Neural cell (in vitro differentiated cells): ENCODE measurements around the gene ADGRA1. TPM values are rescaled to one million over a fixed set of nuclear protein-coding genes. Genes with fewer than 3 reads are reported as not detected.

Source experiments
- H2AFZ ChIP-seq: fragments of 200-600, 300-800 bp; sonication (generic), shearing (Covaris generic); 2 replicates; pipeline ENCODE4 v1.6.0; 2014; ENCODE audit warnings: low read depth, mild to moderate bottlenecking, antibody characterized with exemption, low read length, moderate library complexity
- H3F3A ChIP-seq: fragments of 200-600 bp; shearing (Covaris generic); 2 replicates; pipeline ENCODE4 v1.6.1; 2016; ENCODE audit warnings: mild to moderate bottlenecking, moderate library complexity, mixed read lengths, antibody characterized with exemption, low read length; ENCODE audit not compliant: insufficient read depth, poor library complexity, severe bottlenecking
- H3K27ac ChIP-seq: fragments of 200-600, 300-800 bp; sonication (generic), shearing (Covaris generic); 2 replicates; pipeline ENCODE4 v1.5.1; 2014; ENCODE audit warnings: mild to moderate bottlenecking, low read length, moderate library complexity
- H3K27me3 ChIP-seq: fragments of 300-800, 200-600 bp; sonication (generic), shearing (Covaris generic); 2 replicates; pipeline ENCODE4 v1.6.0; 2014; ENCODE audit warnings: mild to moderate bottlenecking, low read depth, low read length, moderate library complexity; ENCODE audit not compliant: insufficient read depth
- H3K36me3 ChIP-seq: fragments of 300-800, 200-600 bp; sonication (generic), shearing (Covaris generic); 2 replicates; pipeline ENCODE4 v1.5.1; 2014; ENCODE audit warnings: mild to moderate bottlenecking, antibody characterized with exemption, low read length, moderate library complexity; ENCODE audit not compliant: insufficient read depth
- H3K4me2 ChIP-seq: fragments of 300-800, 200-600 bp; sonication (generic), shearing (Covaris generic); 2 replicates; pipeline ENCODE4 v1.6.0; 2014; ENCODE audit warnings: mild to moderate bottlenecking, low read length
- H3K4me3 ChIP-seq: fragments of 300-800, 200-600 bp; sonication (generic), shearing (Covaris generic); 2 replicates; pipeline ENCODE4 v1.5.1; 2014; ENCODE audit warnings: mild to moderate bottlenecking, low read length, moderate library complexity
- H3K79me2 ChIP-seq: fragments of 200-600 bp; shearing (Covaris generic); replicated peaks from 2 replicates; pipeline ENCODE4 v1.6.0; 2014; ENCODE audit warnings: mild to moderate bottlenecking, low read length, moderate library complexity; ENCODE audit not compliant: insufficient read depth
- H3K9ac ChIP-seq: fragments of 300-800, 200-600 bp; sonication (generic), shearing (Covaris generic); 2 replicates; pipeline ENCODE4 v1.6.1; 2016; ENCODE audit warnings: mild to moderate bottlenecking, low read length, mixed read lengths
- H3K9me2 ChIP-seq: fragments of 200-600 bp; shearing (Covaris generic); 2 replicates; pipeline ENCODE4 v1.6.1; 2016; ENCODE audit warnings: mild to moderate bottlenecking, low read length, mixed read lengths; ENCODE audit not compliant: insufficient read depth
- H3K9me3 ChIP-seq: fragments of 200-600, 300-800 bp; sonication (generic), shearing (Covaris generic); 2 replicates; pipeline ENCODE4 v1.6.1; 2016; ENCODE audit warnings: mild to moderate bottlenecking, mixed run types, low read length, moderate library complexity, mixed read lengths
- H4K20me1 ChIP-seq: fragments of 200-600 bp; shearing (Covaris generic); 2 replicates; pipeline ENCODE4 v1.6.1; 2016; ENCODE audit warnings: mild to moderate bottlenecking, mixed run types; ENCODE audit not compliant: insufficient read depth
- CTCF ChIP-seq: fragments of 450-650 bp; IDR thresholded peaks from 2 replicates; pipeline ENCODE4 v1.5.1; 2014; ENCODE audit warnings: antibody characterized with exemption, mild to moderate bottlenecking, moderate library complexity; ENCODE audit not compliant: poor library complexity, severe bottlenecking
- EP300 ChIP-seq: fragments of 450-650 bp; conservative IDR thresholded peaks from 2 replicates; pipeline ENCODE4 v1.6.1; 2014; ENCODE audit warnings: antibody characterized with exemption, mild to moderate bottlenecking, moderate library complexity; ENCODE audit not compliant: poor library complexity, severe bottlenecking
- EZH2 ChIP-seq: fragments of 200-600, 300-800 bp; shearing (Covaris generic), sonication (generic); IDR thresholded peaks from 2 replicates; pipeline ENCODE4 v1.6.1; 2014; ENCODE audit warnings: antibody characterized with exemption, low read length, borderline replicate concordance, mild to moderate bottlenecking; ENCODE audit not compliant: insufficient read depth, poor library complexity, severe bottlenecking
- MXI1 ChIP-seq: fragments of 450-650 bp; conservative IDR thresholded peaks from 2 replicates; pipeline ENCODE4 v1.6.1; 2014; ENCODE audit warnings: antibody characterized with exemption, mild to moderate bottlenecking; ENCODE audit not compliant: poor library complexity, severe bottlenecking
- POLR2AphosphoS5 ChIP-seq: IDR thresholded peaks from 2 replicates; pipeline ENCODE4 v1.6.1; 2012
- SMC3 ChIP-seq: fragments of 450-650 bp; conservative IDR thresholded peaks from 2 replicates; pipeline ENCODE4 v1.6.1; 2014; ENCODE audit warnings: antibody characterized with exemption, mild to moderate bottlenecking, moderate library complexity; ENCODE audit not compliant: poor library complexity
- TAF1 ChIP-seq: IDR thresholded peaks from 2 replicates; pipeline ENCODE4 v1.6.1; 2012; ENCODE audit warnings: low read depth
- polyA plus RNA-seq: library from polyadenylated mRNA; depleted of rRNA; stranded (reverse); fragments of >200 nt; gene quantifications from 2 replicates; pipeline ENCODE4 v1.2.3, GENCODE V29; 2014
- TF ChIP-seq, protein P1 (sequence below): IDR thresholded peaks from 2 replicates; pipeline ENCODE4 v1.6.1; 2012; ENCODE audit warnings: borderline replicate concordance

ADGRA1 gene
- polyA plus RNA-seq, 1 donor from 2014 or later, result 2.2 TPM

DNA sequence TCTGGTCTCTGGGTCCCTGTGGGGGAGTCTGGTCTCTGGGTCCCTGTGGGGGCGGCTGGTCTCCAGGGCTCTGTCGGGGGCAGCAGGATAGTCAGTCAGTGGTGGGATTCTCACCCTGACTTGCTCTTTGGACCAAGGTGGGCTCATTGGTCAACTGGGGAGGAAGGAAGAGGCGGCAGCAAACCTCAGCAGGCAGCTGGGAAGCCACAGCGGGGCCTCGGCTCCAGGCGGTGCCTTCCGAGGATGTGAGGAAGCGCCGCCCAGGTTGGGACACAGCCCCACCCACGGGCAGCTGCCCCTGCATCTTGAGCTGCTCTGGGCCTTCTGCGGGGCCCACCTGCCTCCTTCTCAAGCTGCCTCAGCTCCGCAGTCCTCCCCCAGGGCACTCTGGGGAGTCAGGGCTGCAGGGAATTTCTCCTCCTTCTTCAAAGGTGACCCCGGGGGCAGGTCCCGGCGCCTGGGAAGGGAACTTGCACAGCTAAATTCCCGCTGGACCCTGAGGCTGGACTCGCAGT, 51.9 kb downstream of the ADGRA1 start:
- no peak for TF ChIP-seq EP300
- no peak for TF ChIP-seq SMC3
- no peak for TF ChIP-seq TAF1
- TF ChIP-seq MXI1, result no peak
- H3K27ac ChIP-seq, result no peak overlapping the region

GRCh38 chr10:133140417-133141143, 52.9 kb downstream of the ADGRA1 start:
- Histone ChIP-seq H3K4me3 (no peak overlapping the region), H3F3A (no peaks in the 10 kb centered on the region), H4K20me1 (no peaks in the 10 kb centered on the region), H3K27me3 (no peaks in the 10 kb centered on the region), H3K79me2 (no peaks in the 10 kb centered on the region), H3K4me2 (no peak overlapping the region), H2AFZ (no peak overlapping the region), H3K9ac (no peak overlapping the region), H3K36me3 (no peaks in the 10 kb centered on the region), H3K9me3 (no peaks in the 10 kb centered on the region), H3K9me2 (no peaks in the 10 kb centered on the region), H3K27ac (no peak overlapping the region)
- TF ChIP-seq MXI1 (no peak), TAF1 (no peak), CTCF (no peak), EP300 (no peak), SMC3 (no peak), EZH2 (no peak), POLR2AphosphoS5 (no peak)
- TF ChIP-seq, protein P1, sequence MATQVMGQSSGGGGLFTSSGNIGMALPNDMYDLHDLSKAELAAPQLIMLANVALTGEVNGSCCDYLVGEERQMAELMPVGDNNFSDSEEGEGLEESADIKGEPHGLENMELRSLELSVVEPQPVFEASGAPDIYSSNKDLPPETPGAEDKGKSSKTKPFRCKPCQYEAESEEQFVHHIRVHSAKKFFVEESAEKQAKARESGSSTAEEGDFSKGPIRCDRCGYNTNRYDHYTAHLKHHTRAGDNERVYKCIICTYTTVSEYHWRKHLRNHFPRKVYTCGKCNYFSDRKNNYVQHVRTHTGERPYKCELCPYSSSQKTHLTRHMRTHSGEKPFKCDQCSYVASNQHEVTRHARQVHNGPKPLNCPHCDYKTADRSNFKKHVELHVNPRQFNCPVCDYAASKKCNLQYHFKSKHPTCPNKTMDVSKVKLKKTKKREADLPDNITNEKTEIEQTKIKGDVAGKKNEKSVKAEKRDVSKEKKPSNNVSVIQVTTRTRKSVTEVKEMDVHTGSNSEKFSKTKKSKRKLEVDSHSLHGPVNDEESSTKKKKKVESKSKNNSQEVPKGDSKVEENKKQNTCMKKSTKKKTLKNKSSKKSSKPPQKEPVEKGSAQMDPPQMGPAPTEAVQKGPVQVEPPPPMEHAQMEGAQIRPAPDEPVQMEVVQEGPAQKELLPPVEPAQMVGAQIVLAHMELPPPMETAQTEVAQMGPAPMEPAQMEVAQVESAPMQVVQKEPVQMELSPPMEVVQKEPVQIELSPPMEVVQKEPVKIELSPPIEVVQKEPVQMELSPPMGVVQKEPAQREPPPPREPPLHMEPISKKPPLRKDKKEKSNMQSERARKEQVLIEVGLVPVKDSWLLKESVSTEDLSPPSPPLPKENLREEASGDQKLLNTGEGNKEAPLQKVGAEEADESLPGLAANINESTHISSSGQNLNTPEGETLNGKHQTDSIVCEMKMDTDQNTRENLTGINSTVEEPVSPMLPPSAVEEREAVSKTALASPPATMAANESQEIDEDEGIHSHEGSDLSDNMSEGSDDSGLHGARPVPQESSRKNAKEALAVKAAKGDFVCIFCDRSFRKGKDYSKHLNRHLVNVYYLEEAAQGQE, result no peak

More for the DNA sequence above, 51.9 kb downstream of the ADGRA1 start:
- H3K27me3 ChIP-seq, result no peaks in the 10 kb centered on the region
- H3K4me3 ChIP-seq, result no peak overlapping the region
- H4K20me1 ChIP-seq, result no peaks in the 10 kb centered on the region
- no peaks in the 10 kb centered on the region for H3K9me2 ChIP-seq
- no peaks in the 10 kb centered on the region for H3F3A ChIP-seq
- no peak overlapping the region for H2AFZ ChIP-seq
- H3K4me2 ChIP-seq, result no peak overlapping the region
- no peaks in the 10 kb centered on the region for H3K36me3 ChIP-seq
- H3K9ac ChIP-seq, result no peak overlapping the region
- no peaks in the 10 kb centered on the region for H3K9me3 ChIP-seq
- no peaks in the 10 kb centered on the region for H3K79me2 ChIP-seq
